NCI-H146 treated with DMSO at 0.1 percent for 48 hours (cell line): Measurements from ENCODE around the gene PSMB10.
"Not testable (repeated sequence)": the region's sequence is repeated elsewhere in the genome, so short reads cannot be mapped to it uniquely, and the experiment has no call there.

Experiments
- DNase-seq: peaks from one replicate; lab custom pipeline; 2025; ENCODE audit not compliant: unreplicated experiment; lab: John Stamatoyannopoulos, UW

Gene PSMB10

GRCh38 chr16:67942510-67943255, 6.0 kb upstream of the PSMB10 start:
- no peak for DNase-seq

GRCh38 chr16:67942200-67942509, 5.5 kb upstream of the PSMB10 start:
- no peak for DNase-seq

GRCh38 chr16:67941469-67942199, 5.0 kb upstream of the PSMB10 start:
- DNase-seq, result no peak

- DNase-seq, result no peak
Measured at GRCh38 chr16:67940446-67941089, 3.9 kb upstream of the PSMB10 start.

GRCh38 chr16:67939507-67940445, 3.1 kb upstream of the PSMB10 start:
- no peak for DNase-seq

GRCh38 chr16:67937713-67938112, 1.1 kb upstream of the PSMB10 start:
- not testable (repeated sequence) for DNase-seq

GRCh38 chr16:67936880-67937605, 393 bp upstream of the PSMB10 start:
- DNase-seq, result no peak

- peak; percentile 91 for DNase-seq
Measured at GRCh38 chr16:67935402-67936123, 1.1 kb downstream of the PSMB10 start.

- no peak for DNase-seq
Measured at GRCh38 chr16:67935101-67935401, 1.6 kb downstream of the PSMB10 start.

- no peak for DNase-seq
Measured at GRCh38 chr16:67934306-67935100, 2.1 kb downstream of the PSMB10 start.

- no peak for DNase-seq
Measured at GRCh38 chr16:67933805-67934204, 2.8 kb downstream of the PSMB10 start.

- DNase-seq, result no peak
Measured at GRCh38 chr16:67932462-67932840, 4.2 kb downstream of the PSMB10 start.

GRCh38 chr16:67931712-67932461, 4.8 kb downstream of the PSMB10 start, which contains the start of gene CTRL:
CTRL (minus strand) TSS chr16:67931862; CDS start chr16:67931852, 10 bp downstream.
- DNase-seq, result no peak

GRCh38 chr16:67930678-67931211, 5.9 kb downstream of the PSMB10 start:
- no peak for DNase-seq

GRCh38 chr16:67930191-67930590, 6.5 kb downstream of the PSMB10 start:
- no peak for DNase-seq

GRCh38 chr16:67928561-67929364, 7.9 kb downstream of the PSMB10 start:
- DNase-seq, result peak; percentile 23

GRCh38 chr16:67928147-67928546, 8.5 kb downstream of the PSMB10 start:
- no peak for DNase-seq
